Measurements from ENCODE around the gene LYZL1.

- no peak for TF ChIP-seq POLR2A (IDR thresholded peaks at IDR 0.05)
- no peak for TF ChIP-seq CTCF (IDR thresholded peaks at IDR 0.05)
- TF ChIP-seq EP300 (IDR thresholded peaks at IDR 0.05), result no peak
Measured at GRCh38 chr10:29326886-29327745, 38.2 kb downstream of the LYZL1 start.

Measured in ovary (tissue), 3 donors.